Osteoblast (primary cell): ENCODE measurements around the gene PLS1. TPM values are rescaled to one million over a fixed set of nuclear protein-coding genes. Genes with fewer than 3 reads are reported as not detected.

Experiments used
- DNase-seq: peaks from one replicate; pipeline ENCODE4 v3.0.0; 2011; ENCODE audit warnings: low spot score, mixed read lengths; ENCODE audit not compliant: insufficient read length; ENCODE audit errors: missing footprints
- H2AFZ ChIP-seq: 2 replicates; pipeline ENCODE4 v1.6.0; 2011; ENCODE audit warnings: mild to moderate bottlenecking, low read length
- H3K27ac ChIP-seq: 2 replicates; pipeline ENCODE4 v1.5.1; 2011; ENCODE audit warnings: mild to moderate bottlenecking, low read depth, low read length, moderate library complexity
- H3K27me3 ChIP-seq: 2 replicates; pipeline ENCODE4 v1.6.0; 2012; ENCODE audit warnings: mild to moderate bottlenecking, control low read depth, inconsistent platforms, low read length, moderate library complexity; ENCODE audit not compliant: insufficient read depth
- H3K36me3 ChIP-seq: 2 replicates; pipeline ENCODE4 v1.5.1; 2011; ENCODE audit warnings: mild to moderate bottlenecking, low read length, control low read depth, moderate library complexity; ENCODE audit not compliant: insufficient read depth
- H3K4me1 ChIP-seq: 2 replicates; pipeline ENCODE4 v1.5.1; 2011; ENCODE audit warnings: mild to moderate bottlenecking, low read length, control low read depth, moderate library complexity; ENCODE audit not compliant: insufficient read depth
- H3K4me2 ChIP-seq: 2 replicates; pipeline ENCODE4 v1.6.0; 2011; ENCODE audit warnings: mild to moderate bottlenecking, low read length; ENCODE audit not compliant: insufficient read depth
- H3K4me3 ChIP-seq: fragments of 200-600 bp; sonication (generic); 3 replicates; pipeline ENCODE4 v1.5.1; 2012; ENCODE audit warnings: mild to moderate bottlenecking, low read length, inconsistent platforms; ENCODE audit not compliant: insufficient read depth
- H3K79me2 ChIP-seq: 2 replicates; pipeline ENCODE4 v1.6.0; 2012; ENCODE audit warnings: mild to moderate bottlenecking, low read length, control low read depth, inconsistent platforms; ENCODE audit not compliant: insufficient read depth
- H3K9me3 ChIP-seq: 2 replicates; pipeline ENCODE4 v1.5.1; 2011; ENCODE audit warnings: low read depth, low read length, control low read depth
- H4K20me1 ChIP-seq: 2 replicates; pipeline ENCODE4 v1.6.0; 2012; ENCODE audit warnings: mild to moderate bottlenecking, low read length, control low read depth; ENCODE audit not compliant: insufficient read depth
- total RNA-seq: library from RNA; depleted of rRNA; stranded (reverse); fragments of >200 nt; gene quantifications from 2 replicates; pipeline ENCODE4 v1.2.3, GENCODE V29; 2012
- TF ChIP-seq, protein P1 (sequence below): IDR thresholded peaks from 2 replicates; pipeline ENCODE4 v1.5.1; 2011; ENCODE audit warnings: mild to moderate bottlenecking, low read depth, low read length, moderate library complexity; ENCODE audit errors: extremely low read depth

The PLS1 gene
- total RNA-seq, 1 donor, result 1.1 TPM

DNA sequence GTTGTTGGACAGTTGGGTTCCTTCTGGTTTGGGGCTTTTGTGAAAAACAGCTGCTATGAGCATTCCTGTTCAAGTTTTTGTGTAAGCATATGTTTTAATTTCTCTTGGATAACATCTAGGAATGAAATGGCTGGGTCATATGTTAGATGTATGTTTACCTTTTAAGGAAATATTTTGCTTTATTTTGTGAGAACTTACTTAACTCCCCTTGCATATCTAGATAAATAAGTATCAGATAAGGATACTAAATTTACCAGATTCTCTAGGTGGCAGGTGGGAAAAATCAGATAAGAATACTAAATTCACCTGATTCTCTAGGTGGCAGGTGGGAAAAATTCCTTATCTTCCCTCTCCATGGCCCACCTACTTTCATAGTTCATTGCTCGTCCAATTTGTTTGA, 1.1 kb upstream of the PLS1 start:
- TF ChIP-seq, protein P1, sequence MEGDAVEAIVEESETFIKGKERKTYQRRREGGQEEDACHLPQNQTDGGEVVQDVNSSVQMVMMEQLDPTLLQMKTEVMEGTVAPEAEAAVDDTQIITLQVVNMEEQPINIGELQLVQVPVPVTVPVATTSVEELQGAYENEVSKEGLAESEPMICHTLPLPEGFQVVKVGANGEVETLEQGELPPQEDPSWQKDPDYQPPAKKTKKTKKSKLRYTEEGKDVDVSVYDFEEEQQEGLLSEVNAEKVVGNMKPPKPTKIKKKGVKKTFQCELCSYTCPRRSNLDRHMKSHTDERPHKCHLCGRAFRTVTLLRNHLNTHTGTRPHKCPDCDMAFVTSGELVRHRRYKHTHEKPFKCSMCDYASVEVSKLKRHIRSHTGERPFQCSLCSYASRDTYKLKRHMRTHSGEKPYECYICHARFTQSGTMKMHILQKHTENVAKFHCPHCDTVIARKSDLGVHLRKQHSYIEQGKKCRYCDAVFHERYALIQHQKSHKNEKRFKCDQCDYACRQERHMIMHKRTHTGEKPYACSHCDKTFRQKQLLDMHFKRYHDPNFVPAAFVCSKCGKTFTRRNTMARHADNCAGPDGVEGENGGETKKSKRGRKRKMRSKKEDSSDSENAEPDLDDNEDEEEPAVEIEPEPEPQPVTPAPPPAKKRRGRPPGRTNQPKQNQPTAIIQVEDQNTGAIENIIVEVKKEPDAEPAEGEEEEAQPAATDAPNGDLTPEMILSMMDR, result no peak
- H3K27ac ChIP-seq, result no peak overlapping the region
- H3K79me2 ChIP-seq, result no peaks in the 10 kb centered on the region
- H2AFZ ChIP-seq, result no peak overlapping the region
- DNase-seq, result no peak
- peak overlapping the region; percentile 84 for H3K4me3 ChIP-seq
- H3K27me3 ChIP-seq, result no peaks in the 10 kb centered on the region
- H3K9me3 ChIP-seq, result no peaks in the 10 kb centered on the region
- H3K4me1 ChIP-seq, result peaks cover 13% of the 10 kb centered on the region
- H3K36me3 ChIP-seq, result no peaks in the 10 kb centered on the region
- H4K20me1 ChIP-seq, result no peaks in the 10 kb centered on the region
- peak overlapping the region; percentile 93 for H3K4me2 ChIP-seq

DNA sequence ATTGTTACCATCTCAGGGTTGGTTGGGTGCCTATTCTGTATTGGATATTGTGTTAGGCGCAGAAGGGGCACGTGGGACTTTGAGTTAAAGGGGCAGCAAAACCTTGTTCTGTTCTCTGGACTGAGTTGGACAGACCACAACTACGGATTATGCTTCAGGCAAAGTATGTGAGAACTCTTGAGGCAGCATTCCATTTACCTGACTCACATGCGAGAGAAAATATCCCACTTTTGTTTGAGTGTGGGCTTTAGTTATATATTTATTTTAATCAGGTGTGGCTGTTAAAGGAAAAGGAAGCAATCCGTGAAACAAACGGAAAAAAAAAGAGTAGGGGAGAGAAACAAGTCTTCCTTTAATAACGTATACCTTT, 627 bp upstream of the PLS1 start:
- no peaks in the 10 kb centered on the region for H3K9me3 ChIP-seq
- H4K20me1 ChIP-seq, result no peaks in the 10 kb centered on the region
- TF ChIP-seq, protein P1, result no peak
- DNase-seq, result peak; percentile 42
- peak overlapping the region; percentile 84 for H3K4me3 ChIP-seq
- H3K27ac ChIP-seq, result peak overlapping the region; percentile 46
- peak overlapping the region; percentile 93 for H3K4me2 ChIP-seq
- no peaks in the 10 kb centered on the region for H3K27me3 ChIP-seq
- H3K36me3 ChIP-seq, result no peaks in the 10 kb centered on the region
- H3K79me2 ChIP-seq, result no peaks in the 10 kb centered on the region
- peak overlapping the region; percentile 94 for H2AFZ ChIP-seq
- H3K4me1 ChIP-seq, result peaks cover 13% of the 10 kb centered on the region

DNA sequence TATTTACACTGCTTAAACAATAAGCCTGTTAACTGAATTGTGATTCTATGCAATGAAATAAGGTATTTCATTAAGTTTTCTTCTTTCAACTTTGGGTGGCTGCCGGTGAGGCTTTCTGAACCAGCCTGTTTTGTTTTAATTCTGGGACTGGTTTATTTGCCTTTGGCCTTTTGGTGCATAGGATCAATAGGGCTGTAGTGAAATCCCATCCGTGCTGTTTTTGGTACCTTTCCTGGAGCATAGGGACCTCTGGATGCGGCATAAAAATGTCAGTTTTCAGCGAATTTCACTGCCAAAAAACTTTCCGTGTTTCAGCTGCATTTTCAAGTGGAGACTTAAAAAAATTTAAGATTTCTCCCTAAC, 514 bp downstream of the PLS1 start:
- Histone ChIP-seq H3K4me1 (peaks cover 13% of the 10 kb centered on the region), H3K79me2 (no peaks in the 10 kb centered on the region), H3K36me3 (no peaks in the 10 kb centered on the region), H3K9me3 (no peaks in the 10 kb centered on the region), H2AFZ (peak overlapping the region; percentile 94), H3K4me2 (peak overlapping the region; percentile 93), H3K4me3 (peak overlapping the region; percentile 84), H4K20me1 (no peaks in the 10 kb centered on the region), H3K27ac (no peak overlapping the region), H3K27me3 (no peaks in the 10 kb centered on the region)
- DNase-seq, result no peak
- TF ChIP-seq, protein P1, result no peak

DNA sequence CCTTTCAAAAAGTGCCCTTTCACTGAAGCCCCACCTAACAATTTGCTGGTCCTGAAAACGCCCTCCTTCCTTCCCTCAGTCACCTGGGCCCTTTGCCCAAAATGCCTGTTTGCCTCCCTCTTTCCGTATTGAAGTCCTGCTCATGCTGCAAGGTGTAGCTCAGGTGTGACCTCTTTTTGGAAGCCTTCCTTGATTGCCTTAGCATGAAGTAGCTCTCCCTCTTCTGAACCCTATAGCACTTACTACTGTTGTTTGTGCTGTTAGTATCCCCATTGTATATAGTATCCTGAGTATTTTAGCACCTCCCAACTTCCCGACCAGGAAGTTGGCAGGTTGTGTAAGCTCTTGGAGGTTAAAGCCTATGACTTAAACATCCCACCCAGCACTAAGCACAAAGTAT, 1.7 kb downstream of the PLS1 start:
- TF ChIP-seq, protein P1, result no peak
- Histone ChIP-seq H3K4me2 (no peak overlapping the region), H3K79me2 (no peaks in the 10 kb centered on the region)

More for the DNA sequence above, 1.7 kb downstream of the PLS1 start:
- H3K27me3 ChIP-seq, result peaks cover under 1% of the 10 kb centered on the region
- no peaks in the 10 kb centered on the region for H4K20me1 ChIP-seq
- H3K4me1 ChIP-seq, result peaks cover 13% of the 10 kb centered on the region
- H2AFZ ChIP-seq, result no peak overlapping the region
- H3K36me3 ChIP-seq, result no peaks in the 10 kb centered on the region
- H3K27ac ChIP-seq, result no peak overlapping the region
- H3K9me3 ChIP-seq, result no peaks in the 10 kb centered on the region
- no peak for DNase-seq
- H3K4me3 ChIP-seq, result no peak overlapping the region
